CD4-positive, alpha-beta T cell treated with Interleukin-4 for 1 hour (primary cell): ENCODE results near the gene RPN2.
"Not testable (repeated sequence)": the region's sequence is repeated elsewhere in the genome, so short reads cannot be mapped to it uniquely, and the experiment has no call there.

Source experiments
- DNase-seq, 2 donors: peaks; one replicate each; pipeline ENCODE4 v3.0.0-alpha.2; 2020 to 2022

RPN2 gene

GRCh38 chr20:37178839-37179682, at the start of gene RPN2, which contains the start of gene MROH8:
Gene RPN2, plus strand, starts transcription at chr20:37179330. Its CDS starts 27 bp downstream, at chr20:37179357.
Gene MROH8, minus strand, starts transcription at chr20:37179548.
- DNase-seq = peak; percentile 94 to 95

- no peak for DNase-seq
These were observed 47.6 kb upstream of the RPN2 start for GRCh38 chr20:37131486-37131885.

GRCh38 chr20:37133952-37134351, 45.2 kb upstream of the RPN2 start:
- DNase-seq = no peak

- no peak for DNase-seq
These were observed 41.6 kb upstream of the RPN2 start for GRCh38 chr20:37137547-37137946.

GRCh38 chr20:37142708-37143107, 36.4 kb upstream of the RPN2 start:
- DNase-seq = no peak

GRCh38 chr20:37144856-37145404, 34.2 kb upstream of the RPN2 start:
- DNase-seq = no peak

- no peak for DNase-seq
These were observed 31.9 kb upstream of the RPN2 start for GRCh38 chr20:37147250-37147649.

GRCh38 chr20:37150864-37151263, 28.3 kb upstream of the RPN2 start:
- not testable (repeated sequence) for DNase-seq

GRCh38 chr20:37151529-37151928, 27.6 kb upstream of the RPN2 start:
- no peak for DNase-seq

- DNase-seq = no peak
These were observed 26.8 kb upstream of the RPN2 start for GRCh38 chr20:37152284-37152683.

- DNase-seq = no peak
These were observed 24.3 kb upstream of the RPN2 start for GRCh38 chr20:37154684-37155298.

- DNase-seq = no peak
These were observed 23.1 kb upstream of the RPN2 start for GRCh38 chr20:37155987-37156386.

- no peak for DNase-seq
These were observed 20.9 kb upstream of the RPN2 start for GRCh38 chr20:37158248-37158647.

GRCh38 chr20:37160683-37161082, 18.4 kb upstream of the RPN2 start:
- DNase-seq = no peak

GRCh38 chr20:37161830-37162549, 17.1 kb upstream of the RPN2 start:
- DNase-seq = no peak

- DNase-seq = no peak
These were observed 16.5 kb upstream of the RPN2 start for GRCh38 chr20:37162646-37163045.

- no peak for DNase-seq
These were observed 15.1 kb upstream of the RPN2 start for GRCh38 chr20:37163832-37164554.

- DNase-seq = no peak
These were observed 14.1 kb upstream of the RPN2 start for GRCh38 chr20:37165031-37165430.

GRCh38 chr20:37166867-37167266, 12.3 kb upstream of the RPN2 start:
- no peak for DNase-seq

- DNase-seq = no peak
These were observed 6.3 kb upstream of the RPN2 start for GRCh38 chr20:37172836-37173235.

- DNase-seq = no peak
These were observed 774 bp downstream of the RPN2 start for GRCh38 chr20:37179683-37180524.

- DNase-seq = no peak
These were observed 6.6 kb downstream of the RPN2 start for GRCh38 chr20:37185686-37186085.
